Mucosa of rectum (tissue), 2 donors: ENCODE measurements around the gene PRKCSH.

Experiments
- H3K27ac ChIP-seq, 2 donors: one replicate each; pipeline ENCODE4 v1.7.0; 2013; ENCODE audit warnings: inconsistent platforms in 2 of 2, low read depth in 2 of 2, low read length in 2 of 2
- H3K27me3 ChIP-seq, 2 donors: one replicate each; pipeline ENCODE4 v1.7.0; 2013; ENCODE audit warnings: low read length in 2 of 2; ENCODE audit not compliant: control insufficient read depth in 2 of 2, insufficient read depth in 2 of 2
- H3K36me3 ChIP-seq, 2 donors: one replicate each; pipeline ENCODE4 v1.7.0; 2013; ENCODE audit warnings: low read length in 2 of 2; ENCODE audit not compliant: control insufficient read depth in 2 of 2, insufficient read depth in 2 of 2
- H3K4me1 ChIP-seq, 2 donors: one replicate each; pipeline ENCODE4 v1.7.0; 2013; ENCODE audit warnings: low read length in 2 of 2, mild to moderate bottlenecking in 1 of 2; ENCODE audit not compliant: control insufficient read depth in 2 of 2, insufficient read depth in 2 of 2
- H3K4me3 ChIP-seq, 2 donors: one replicate each; pipeline ENCODE4 v1.7.0; 2013; ENCODE audit warnings: low read length in 2 of 2
- H3K9ac ChIP-seq, 2 donors: one replicate each; pipeline ENCODE4 v1.7.0; 2013; ENCODE audit warnings: low read length in 2 of 2, low read depth in 1 of 2, mild to moderate bottlenecking in 1 of 2
- H3K9me3 ChIP-seq, 2 donors: one replicate each; pipeline ENCODE4 v1.7.0; 2013; ENCODE audit warnings: low read length in 2 of 2; ENCODE audit not compliant: control insufficient read depth in 2 of 2
- donor health status: healthy.
- donor health status: Normal muscosa, but diverticular disease.

PRKCSH gene

DNA sequence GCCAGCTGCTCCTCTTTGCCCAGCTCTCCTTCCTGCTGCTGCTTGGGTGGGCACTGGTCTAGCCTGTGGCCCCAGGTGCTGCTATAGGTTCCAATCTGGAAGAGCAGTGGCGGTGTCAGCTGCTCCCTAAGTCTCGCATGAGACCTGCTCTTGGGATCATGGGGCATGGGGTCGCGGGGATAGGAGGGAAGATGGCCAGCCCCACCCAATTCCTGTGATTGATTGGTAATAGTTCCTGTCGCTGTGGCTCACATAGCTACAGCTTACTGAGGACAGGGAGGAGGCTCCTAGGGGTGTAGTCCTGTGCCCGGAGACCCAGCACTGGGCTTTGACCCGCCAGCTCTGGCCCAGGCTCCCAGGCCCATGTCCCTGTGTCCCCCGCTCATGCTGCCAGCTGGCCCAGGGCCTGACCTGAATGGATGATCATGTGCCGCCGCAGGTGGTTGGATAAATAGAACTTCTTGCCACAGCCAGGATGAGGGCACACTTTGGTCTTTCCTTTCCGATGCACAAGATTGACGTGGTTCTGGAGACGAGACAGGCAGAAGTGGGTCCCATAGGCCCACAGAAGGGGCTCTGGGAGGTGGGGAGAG is 49.9 kb downstream of the PRKCSH start:
- Histone ChIP-seq H3K27me3 (peaks cover 10 to 20% of the 10 kb centered on the region in 2 donors), H3K9me3 (no peaks in the 10 kb centered on the region), H3K27ac (no peak overlapping the region), H3K9ac (no peak overlapping the region), H3K4me3 (no peak overlapping the region), H3K36me3 (peaks cover 0 to 6% of the 10 kb centered on the region in 2 donors), H3K4me1 (peaks cover 6 to 11% of the 10 kb centered on the region in 2 donors)

DNA sequence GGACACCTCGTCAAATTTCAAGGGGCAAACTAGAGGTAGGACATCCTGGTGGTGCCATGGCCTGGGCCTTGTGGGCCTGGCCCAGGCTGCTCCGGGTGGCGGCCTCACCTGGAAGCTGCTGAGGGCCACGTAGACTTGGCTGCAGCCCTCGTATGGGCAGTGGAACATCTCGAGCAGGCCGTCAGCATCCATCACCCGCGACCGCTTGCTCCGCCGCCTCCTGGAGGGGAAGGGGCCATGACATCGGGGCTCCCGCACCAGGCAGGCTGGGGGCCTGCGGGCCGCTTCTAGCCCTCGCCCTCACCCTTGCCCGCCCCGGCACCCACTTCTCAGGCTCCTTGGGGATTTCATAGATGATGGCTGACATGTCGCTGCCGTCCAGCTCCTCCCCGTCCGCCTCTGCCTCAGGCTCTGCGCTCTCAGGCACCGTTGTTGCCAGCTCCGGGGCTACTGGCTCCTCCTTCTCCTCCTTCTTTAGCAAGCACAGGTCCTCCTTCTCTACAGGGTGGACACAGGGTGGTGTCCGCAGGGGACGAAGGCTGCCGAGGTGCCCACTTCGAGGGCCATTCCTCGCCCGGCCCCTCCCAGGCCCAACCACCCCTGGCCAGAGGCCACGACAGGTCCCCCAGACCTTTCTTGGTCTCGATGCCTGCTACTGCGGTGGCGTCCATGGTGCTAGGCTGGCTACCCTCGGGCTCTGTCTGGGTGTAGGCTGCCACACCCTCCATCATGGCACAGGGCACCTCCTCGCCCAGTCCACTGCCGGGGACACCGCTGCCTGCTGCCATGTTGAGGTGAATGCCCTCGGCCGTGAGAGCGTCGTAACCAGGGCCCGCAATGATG is 51.4 kb downstream of the PRKCSH start:
- peaks cover 5 to 14% of the 10 kb centered on the region in 2 donors for H3K4me1 ChIP-seq
- no peak overlapping the region for H3K9ac ChIP-seq
- H3K4me3 ChIP-seq = no peak overlapping the region
- H3K27ac ChIP-seq = no peak overlapping the region
- H3K27me3 ChIP-seq = peaks cover under 1 to 11% of the 10 kb centered on the region in 2 donors
- H3K36me3 ChIP-seq = peaks cover 0 to 6% of the 10 kb centered on the region in 2 donors
- H3K9me3 ChIP-seq = no peaks in the 10 kb centered on the region

DNA sequence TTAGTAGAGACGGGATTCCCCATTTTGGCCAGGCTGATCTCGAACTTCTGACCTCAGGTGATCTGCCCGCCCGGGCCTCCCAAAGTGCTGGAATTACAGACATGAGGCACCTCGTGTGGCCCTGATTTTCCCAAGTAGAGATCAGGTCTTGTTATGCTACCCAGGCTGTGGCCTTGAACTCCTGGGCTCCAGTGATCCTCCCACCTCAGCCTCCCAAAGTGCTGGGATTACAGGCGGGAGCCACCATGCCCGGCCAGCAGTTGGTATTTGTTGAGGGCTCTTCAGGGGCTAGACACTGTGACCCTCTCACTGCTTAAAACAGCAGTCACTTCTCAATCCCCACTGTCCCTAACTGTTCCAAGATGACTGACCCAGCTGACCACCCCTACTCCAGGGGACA is 53.9 kb downstream of the PRKCSH start:
- Histone ChIP-seq H3K27me3 (no peaks in the 10 kb centered on the region), H3K27ac (no peak overlapping the region), H3K9me3 (no peaks in the 10 kb centered on the region), H3K36me3 (peaks cover 0 to 3% of the 10 kb centered on the region in 2 donors), H3K9ac (no peak overlapping the region), H3K4me1 (peaks cover 2 to 5% of the 10 kb centered on the region in 2 donors), H3K4me3 (no peak overlapping the region)

DNA sequence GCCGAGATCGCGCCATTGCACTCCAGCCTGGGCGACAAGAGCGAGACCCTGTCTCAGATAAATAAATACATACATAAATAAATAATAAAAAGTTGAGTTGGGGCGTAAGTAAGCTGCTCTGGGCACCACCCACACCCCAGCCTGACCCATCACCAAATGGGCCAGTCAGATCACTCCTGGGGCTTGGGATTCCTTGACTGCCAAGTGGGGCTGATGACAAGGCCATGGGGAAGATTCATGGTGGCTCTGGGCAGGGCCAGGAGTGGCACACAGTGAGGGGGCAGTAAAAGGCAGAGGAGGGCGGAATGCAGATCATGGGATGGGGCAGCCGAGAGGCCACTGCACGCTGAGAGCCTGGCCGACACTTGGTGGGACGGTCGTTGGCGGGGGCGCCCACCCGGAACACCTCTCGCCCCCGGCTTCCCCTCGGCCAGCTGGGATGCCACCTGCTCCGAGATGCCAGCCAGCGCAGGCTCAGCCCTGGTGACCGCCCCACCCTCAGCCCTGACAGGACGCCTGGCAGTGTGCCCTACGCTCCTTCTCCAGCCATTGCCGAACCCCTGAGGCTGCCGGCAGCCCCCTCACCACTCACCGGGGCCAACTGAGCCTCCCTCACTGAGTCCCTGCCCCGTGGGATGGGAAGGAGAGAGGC is 59.3 kb downstream of the PRKCSH start:
- Histone ChIP-seq H3K9ac (no peak overlapping the region), H3K4me3 (no peak overlapping the region), H3K27ac (no peak overlapping the region), H3K9me3 (no peaks in the 10 kb centered on the region), H3K36me3 (peaks cover 3 to 17% of the 10 kb centered on the region in 2 donors), H3K27me3 (no peaks in the 10 kb centered on the region), H3K4me1 (peaks cover 2 to 5% of the 10 kb centered on the region in 2 donors)

DNA sequence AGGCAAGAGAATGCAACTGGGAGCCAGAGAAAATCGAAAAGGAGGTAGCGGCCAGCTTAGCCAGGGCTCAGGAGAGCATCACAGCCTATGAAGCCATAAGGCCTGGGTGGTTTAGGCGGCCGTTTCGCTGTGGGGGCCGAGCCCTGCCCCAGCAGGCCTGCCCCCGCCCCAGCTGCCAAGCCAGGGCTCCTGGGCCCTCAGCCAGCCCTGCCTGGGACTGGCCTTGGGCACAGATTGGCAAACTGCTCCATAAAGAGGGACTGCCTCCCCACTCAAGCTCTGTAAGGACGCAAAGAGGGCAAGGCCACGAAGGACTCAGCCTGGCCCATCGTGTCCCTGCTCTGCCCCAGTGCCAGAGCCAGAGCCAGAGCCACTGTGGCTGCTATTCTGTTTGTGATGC is 60.0 kb downstream of the PRKCSH start:
- Histone ChIP-seq H3K27me3 (no peaks in the 10 kb centered on the region), H3K36me3 (peaks cover 3 to 17% of the 10 kb centered on the region in 2 donors), H3K4me1 (peaks cover 2 to 5% of the 10 kb centered on the region in 2 donors), H3K9me3 (no peaks in the 10 kb centered on the region), H3K4me3 (no peak overlapping the region), H3K9ac (no peak overlapping the region), H3K27ac (no peak overlapping the region)

DNA sequence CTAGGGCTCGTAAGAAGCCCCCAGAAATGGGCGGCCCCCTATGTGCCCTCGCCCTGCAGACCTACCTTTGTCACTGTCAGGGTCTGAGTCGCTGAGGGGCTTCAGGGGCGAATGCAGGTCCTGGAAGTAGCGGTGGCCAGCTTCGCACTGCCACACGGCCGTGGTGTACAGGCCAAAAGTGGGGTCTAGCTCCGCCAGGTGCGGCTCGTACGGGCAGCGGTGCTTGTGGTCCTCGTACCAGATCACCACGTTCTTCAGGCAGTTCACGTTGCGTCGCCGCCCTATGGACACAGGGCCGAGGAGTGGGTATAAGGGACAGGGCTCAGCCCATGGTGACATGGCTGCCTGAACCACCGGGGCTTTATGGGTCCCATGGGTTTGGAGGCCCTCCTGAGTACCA is 60.5 kb downstream of the PRKCSH start:
- H3K9ac ChIP-seq = no peak overlapping the region
- peaks cover 3 to 20% of the 10 kb centered on the region in 2 donors for H3K36me3 ChIP-seq

DNA sequence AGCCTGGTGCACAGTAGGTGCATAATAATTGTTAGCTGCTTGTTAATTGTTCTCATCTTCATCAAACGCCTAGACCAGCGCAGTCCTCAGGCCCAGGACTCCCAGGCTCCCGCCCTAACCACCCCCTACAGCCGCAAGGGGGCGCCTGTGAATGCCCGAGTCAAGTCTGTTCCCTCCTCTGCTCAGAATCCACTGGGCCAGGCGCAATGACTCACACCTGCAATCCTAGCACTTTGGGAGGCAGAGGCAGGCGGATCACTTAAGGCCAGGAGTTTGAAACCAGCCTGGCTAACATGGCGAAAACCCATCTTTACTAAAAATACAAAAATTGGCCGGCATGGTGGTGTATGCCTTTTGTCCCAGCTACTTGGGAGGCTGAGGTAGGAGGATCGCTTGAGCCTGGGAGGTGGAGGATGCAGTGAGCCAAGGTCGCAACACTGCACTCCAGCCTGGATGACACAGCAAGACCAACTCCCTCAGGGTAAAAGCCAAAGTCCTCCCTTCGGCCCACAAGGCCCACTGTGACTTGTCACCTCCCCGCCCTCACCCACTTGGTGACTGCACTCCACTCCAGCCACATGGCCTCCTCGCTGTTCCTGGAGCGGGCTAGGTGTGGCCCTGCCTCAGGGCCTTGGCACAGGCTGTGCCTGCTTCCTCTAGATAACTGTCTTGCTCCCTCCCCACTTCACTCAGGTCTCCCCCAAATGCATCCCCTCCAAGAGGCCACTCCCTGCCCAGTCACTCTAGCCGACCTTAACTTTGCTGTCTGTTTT is 61.1 kb downstream of the PRKCSH start:
- peaks cover 3 to 20% of the 10 kb centered on the region in 2 donors for H3K36me3 ChIP-seq
- H3K27ac ChIP-seq = no peak overlapping the region

More for the DNA sequence above, 60.5 kb downstream of the PRKCSH start:
- Histone ChIP-seq H3K4me3 (no peak overlapping the region), H3K4me1 (peaks cover 0 to 4% of the 10 kb centered on the region in 2 donors), H3K9me3 (no peaks in the 10 kb centered on the region), H3K27ac (no peak overlapping the region), H3K27me3 (no peaks in the 10 kb centered on the region)

DNA sequence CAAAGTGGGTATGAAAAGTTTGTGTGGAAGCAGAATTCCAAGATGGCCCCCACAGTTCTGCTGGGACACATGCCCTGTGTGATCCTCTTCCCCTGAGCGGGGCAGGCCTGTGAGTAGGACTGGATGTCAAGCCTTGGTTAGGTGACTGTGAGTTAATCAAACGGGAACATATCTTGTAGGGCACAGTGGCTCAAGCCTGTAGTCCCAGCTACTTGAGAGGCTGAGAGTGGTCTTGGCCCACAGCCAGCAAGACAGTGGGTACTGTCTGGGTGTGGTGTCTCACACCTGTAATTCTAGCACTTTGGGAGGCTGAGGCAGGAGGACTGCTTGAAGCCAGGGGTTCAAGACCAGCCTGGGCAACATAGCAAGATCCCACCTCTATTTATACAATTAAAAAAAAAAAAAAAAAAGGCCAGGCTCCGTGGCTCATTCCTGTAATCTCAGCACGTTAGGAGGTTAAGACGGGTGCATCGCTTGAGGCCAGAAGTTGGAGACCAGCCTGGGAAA is 63.8 kb downstream of the PRKCSH start:
- no peaks in the 10 kb centered on the region for H3K9me3 ChIP-seq
- no peak overlapping the region for H3K27ac ChIP-seq
- no peak overlapping the region for H3K4me3 ChIP-seq
- no peaks in the 10 kb centered on the region for H3K4me1 ChIP-seq
- H3K27me3 ChIP-seq = no peaks in the 10 kb centered on the region
- H3K36me3 ChIP-seq = peaks cover 3 to 17% of the 10 kb centered on the region in 2 donors
- H3K9ac ChIP-seq = no peak overlapping the region

More for the DNA sequence above, 61.1 kb downstream of the PRKCSH start:
- Histone ChIP-seq H3K27me3 (no peaks in the 10 kb centered on the region), H3K9ac (no peak overlapping the region), H3K9me3 (no peaks in the 10 kb centered on the region), H3K4me3 (no peak overlapping the region), H3K4me1 (no peaks in the 10 kb centered on the region)

DNA sequence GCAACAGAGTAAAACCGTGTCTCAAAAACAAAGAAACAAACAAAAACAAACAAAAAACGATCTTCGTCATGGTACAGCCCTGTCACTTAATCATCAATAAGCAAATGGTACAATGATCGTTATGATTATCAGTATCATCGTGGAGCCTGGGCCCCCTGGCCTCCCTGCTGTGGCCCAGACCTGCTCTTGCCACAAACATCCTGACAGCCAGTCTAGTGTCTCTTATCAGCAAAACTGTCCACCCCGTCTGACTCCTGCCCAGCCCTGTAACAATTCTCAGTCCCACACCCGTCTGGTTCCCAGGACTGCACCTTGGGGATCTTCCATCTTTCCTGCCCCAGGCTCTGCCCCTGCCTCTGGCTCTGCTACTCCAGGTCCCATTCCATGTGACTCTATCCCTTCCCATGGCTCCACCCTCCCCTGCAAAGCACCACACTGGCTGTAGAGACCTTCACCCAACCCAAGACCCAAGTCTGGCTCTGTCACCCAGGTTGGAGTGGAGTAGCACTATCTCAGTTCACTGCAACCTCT is 64.5 kb downstream of the PRKCSH start:
- H3K36me3 ChIP-seq = peaks cover 3 to 12% of the 10 kb centered on the region in 2 donors
- no peak overlapping the region for H3K9ac ChIP-seq
- no peaks in the 10 kb centered on the region for H3K27me3 ChIP-seq
- no peaks in the 10 kb centered on the region for H3K9me3 ChIP-seq
- no peak overlapping the region for H3K4me3 ChIP-seq
- peaks cover 0 to 5% of the 10 kb centered on the region in 2 donors for H3K4me1 ChIP-seq
- no peak overlapping the region for H3K27ac ChIP-seq
